Sigmoid colon (tissue), 4 donors: Measurements from ENCODE around the gene DOCK1.

Experiments
- CTCF ChIP-seq, 4 experiments: fragments of 450-650 bp in 3 of 4; fragments of 200-600 bp in 1 of 4; IDR thresholded peaks; one replicate each; pipeline ENCODE4 v1.5.1; 2016 to 2019; ENCODE audit warnings: antibody characterized with exemption in 4 of 4, mild to moderate bottlenecking in 3 of 4, moderate library complexity in 2 of 4
- EP300 ChIP-seq, 4 donors: sonication (generic); formaldehyde crosslinking; IDR thresholded peaks; one replicate each; pipeline ENCODE4 v1.6.1; 2017; ENCODE audit warnings: antibody characterized with exemption in 4 of 4
- POLR2A ChIP-seq, 2 donors: fragments of 450-650 bp; IDR thresholded peaks; one replicate each; pipeline ENCODE4 v1.6.1; 2016; ENCODE audit warnings: antibody characterized with exemption in 2 of 2, mild to moderate bottlenecking in 2 of 2, moderate library complexity in 2 of 2
- POLR2AphosphoS5 ChIP-seq, 4 donors: sonication (generic); formaldehyde crosslinking; IDR thresholded peaks; one replicate each; pipeline ENCODE4 v1.6.1; 2017; ENCODE audit warnings: antibody characterized with exemption in 4 of 4

DNA sequence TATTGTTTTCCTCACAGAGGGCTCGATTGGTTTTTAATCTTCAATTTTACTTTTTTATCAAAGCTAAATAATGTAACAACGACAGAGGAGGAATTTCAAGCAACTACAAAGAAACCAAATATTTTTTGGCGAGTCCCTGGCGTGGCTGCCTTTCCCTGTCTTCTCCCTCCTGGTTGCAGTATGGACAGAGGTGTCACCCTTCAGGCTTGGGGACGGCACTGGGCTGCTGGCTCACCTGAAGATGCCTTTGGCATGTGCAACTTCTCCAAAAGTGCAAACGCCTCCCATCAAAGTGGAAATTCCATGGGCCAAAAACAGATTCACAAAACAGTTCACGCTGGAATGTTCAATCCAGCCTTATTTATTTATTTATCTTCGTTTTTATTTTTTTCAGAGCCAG lies 51.9 kb downstream of the DOCK1 start:
- no peak for TF ChIP-seq POLR2AphosphoS5 (IDR thresholded peaks at IDR 0.05)
- TF ChIP-seq CTCF (IDR thresholded peaks at IDR 0.05) = no peak
- no peak for TF ChIP-seq POLR2A (IDR thresholded peaks at IDR 0.05)
- TF ChIP-seq EP300 (IDR thresholded peaks at IDR 0.05) = no peak
